ENCODE measurements around the gene ZNF516.

DNA sequence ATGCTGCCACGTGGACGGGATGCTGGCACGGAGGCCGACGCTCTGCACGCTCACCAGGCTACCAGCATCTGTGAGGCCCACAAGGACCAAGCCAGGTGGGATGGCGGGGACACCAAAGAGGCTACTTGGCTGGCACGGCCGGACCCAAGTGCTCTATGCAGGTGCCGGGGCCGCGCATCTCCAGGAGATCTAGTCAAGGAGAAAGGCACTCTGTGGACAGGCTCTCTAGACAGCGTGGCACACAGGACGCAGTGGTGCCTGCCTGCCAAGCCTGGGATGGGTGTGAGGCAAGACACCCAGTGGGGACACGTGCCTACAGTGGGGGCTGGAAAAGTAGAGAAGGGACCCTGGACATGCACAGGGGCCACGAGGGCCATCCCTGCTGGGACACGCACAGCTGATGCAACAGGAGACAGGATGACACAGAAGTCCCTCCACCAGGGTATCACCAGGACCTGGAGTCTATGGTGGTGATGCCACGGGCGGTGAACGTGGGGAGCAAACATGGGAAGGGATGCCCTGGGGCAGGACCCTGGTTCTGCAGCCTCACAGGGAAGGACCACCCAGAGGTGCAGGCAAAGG lies 28.5 kb downstream of the ZNF516 start:
- TF ChIP-seq CTCF (IDR thresholded peaks at IDR 0.05) (no peak), POLR2A (IDR thresholded peaks at IDR 0.05) (no peak)
